Psoas muscle (tissue), 8 donors: ENCODE results near the gene KLRC3. TPM values are rescaled to one million over a fixed set of nuclear protein-coding genes. Genes with fewer than 3 reads are reported as not detected.
A peak's percentile ranks its signal among the peaks of the same experiment; 100 is the strongest.
"Not testable (repeated sequence)": the region's sequence is repeated elsewhere in the genome, so short reads cannot be mapped to it uniquely, and the experiment has no call there.

Source experiments
- ATAC-seq, 4 donors: fragments of 200-7000 bp; cut with Tn5 transposase; one replicate each; pipeline ENCODE4 v1.9.1; 2020; ENCODE audit warnings: moderate library complexity in 3 of 4, mild to moderate bottlenecking in 2 of 4
- DNase-seq, 2 donors: peaks; one replicate each; pipeline ENCODE4 v3.0.0-alpha.2; 2020
- H3K27ac ChIP-seq: fragments of 200-600 bp; one replicate; pipeline ENCODE4 v1.8.0; 2022
- H3K27me3 ChIP-seq, 3 donors: fragments of 200-600 bp in 1 of 3; one replicate each; pipeline versions ENCODE4 v1.6.1 to v1.8.0; 2013 to 2022; ENCODE audit warnings: low read length in 2 of 3, mild to moderate bottlenecking in 2 of 3, moderate library complexity in 1 of 3; ENCODE audit not compliant: insufficient read depth in 3 of 3
- H3K36me3 ChIP-seq, 2 donors: fragments of 200-600 bp in 1 of 2; one replicate each; pipeline versions ENCODE4 v1.6.1 to v1.8.0; 2013 to 2022; ENCODE audit warnings: low read depth in 1 of 2, mild to moderate bottlenecking in 1 of 2, moderate library complexity in 1 of 2; ENCODE audit not compliant: insufficient read depth in 1 of 2
- H3K4me1 ChIP-seq: fragments of 200-600 bp; one replicate; pipeline ENCODE4 v1.8.0; 2022
- H3K4me3 ChIP-seq: fragments of 200-600 bp; one replicate; pipeline ENCODE4 v1.8.0; 2022; ENCODE audit warnings: mild to moderate bottlenecking
- H3K9me3 ChIP-seq: fragments of 200-600 bp; one replicate; pipeline ENCODE4 v1.8.0; 2022
- CTCF ChIP-seq: fragments of 200-600 bp; IDR thresholded peaks from one replicate; pipeline ENCODE4 v1.8.0; 2022; ENCODE audit warnings: antibody characterized with exemption
- WGBS, 3 donors: extraction: QIAGEN DNeasy Blood & Tissue Kit; methylation state at CpG; one replicate each; pipeline versions ENCODE4 v1.1.6 to v1.1.7; 2013; 5-methylcytosine and 5-hydroxymethylcytosine counted together
- intact Hi-C, 2 donors: fragments of 100-400 bp; cut with DNase I; formaldehyde crosslinking; loops; one replicate each; pipeline versions ENCODE4 v1.11.0 to v1.14.2; 2022
- polyA plus RNA-seq, 3 donors: library from polyadenylated mRNA; stranded (reverse); fragments of 200-250 nt; gene quantifications; one replicate each; pipeline ENCODE4 v1.2.3, GENCODE V29; 2013
- total RNA-seq, 4 donors: library from RNA; stranded (reverse); fragmentation: NEBNext Ultra II Directional in 2 of 4; extraction: Animal tissue kit (Norgen Biotek cat#: 25700) in 2 of 4; gene quantifications; one replicate each; pipeline versions ENCODE4 v1.2.1 to v1.2.4, GENCODE V29; 2021 to 2023
- donor health status: healthy with polysubstance abuse.
- donor health status: DM: no; HTN: no; CAD: no; lungs with moderate emphysema.
- donor health status: Bipolar disorder and iron deficiency.
- donor health status: healthy.
- donor health status: DM: yes; HTN: yes; CAD: no.
- donor health status: DM: no; HTN: no; CAD: no.
- donor health status: DM: no; HTN: no; CAD: no.
- donor health status: DM: yes; HTN: yes; CAD: no.

Gene KLRC3
- total and polyA plus RNA-seq, 7 donors, result not detected

- H3K27ac ChIP-seq, result no peak overlapping the region
- no peak for ATAC-seq
- intact Hi-C loops, result no loop called here
These were observed 45.8 kb downstream of the KLRC3 start for GRCh38 chr12:10374624-10375018.

GRCh38 chr12:10372559-10372958, 47.8 kb downstream of the KLRC3 start:
- no peak for TF ChIP-seq CTCF
- intact Hi-C loops, result no loop called here
- WGBS, 3 donors, result 29 to 36% (median 31%) methylated on average over 1 of the region's 1 CpG

More at GRCh38 chr12:10374624-10375018, 45.8 kb downstream of the KLRC3 start:
- no peaks in the 10 kb centered on the region for H3K4me1 ChIP-seq
- no peaks in the 10 kb centered on the region for H3K9me3 ChIP-seq
- WGBS, 3 donors, result 91 to 95% (median 92%) methylated on average over 3 of the region's 3 CpGs
- H3K4me3 ChIP-seq, result no peak overlapping the region
- no peaks in the 10 kb centered on the region for H3K27me3 ChIP-seq
- H3K36me3 ChIP-seq, result no peaks in the 10 kb centered on the region
- DNase-seq, result no peak
- no peak for TF ChIP-seq CTCF

GRCh38 chr12:10371893-10372535, 48.4 kb downstream of the KLRC3 start:
- H3K4me1 ChIP-seq, H3K27ac ChIP-seq, H3K27me3 ChIP-seq, H3K36me3 ChIP-seq, H3K9me3 ChIP-seq, ATAC-seq, intact Hi-C loops, DNase-seq, H3K4me3 ChIP-seq: not testable (repeated sequence)
- 61 to 64% (median 61%) methylated on average over 6 of the region's 6 CpGs for WGBS, 3 donors

More at GRCh38 chr12:10372559-10372958, 47.8 kb downstream of the KLRC3 start:
- DNase-seq, result no peak
- no peaks in the 10 kb centered on the region for H3K9me3 ChIP-seq
- no peaks in the 10 kb centered on the region for H3K4me1 ChIP-seq
- H3K27ac ChIP-seq, result no peak overlapping the region
- no peak for ATAC-seq
- no peaks in the 10 kb centered on the region for H3K36me3 ChIP-seq
- H3K4me3 ChIP-seq, result no peak overlapping the region
- no peaks in the 10 kb centered on the region for H3K27me3 ChIP-seq

- H3K27ac ChIP-seq, result peak overlapping the region; percentile 10
- WGBS, 3 donors, result 91 to 94% (median 92%) methylated on average over 8 of the region's 8 CpGs
- H3K4me3 ChIP-seq, result no peak overlapping the region
- intact Hi-C loops, result loop anchor here in 1 of 2 donors (10.0 kb wide), 2 partner anchors 145 to 1675 kb away; partner anchors contain the start of gene RIMKLB
- DNase-seq (no peak), ATAC-seq (no peak)
- no peaks in the 10 kb centered on the region for H3K27me3 ChIP-seq
- H3K9me3 ChIP-seq, result no peaks in the 10 kb centered on the region
- no peaks in the 10 kb centered on the region for H3K36me3 ChIP-seq
- H3K4me1 ChIP-seq, result peaks cover 9% of the 10 kb centered on the region
- TF ChIP-seq CTCF, result no peak
These were observed 50.6 kb downstream of the KLRC3 start for GRCh38 chr12:10369557-10370415.
